ENCODE results near the gene ZNF556.

ZNF556 gene

GRCh38 chr19:2906631-2907195 is 39.6 kb downstream of the ZNF556 start:
- no peak for DNase-seq

GRCh38 chr19:2912306-2912705 is 45.2 kb downstream of the ZNF556 start:
- DNase-seq, result no peak

GRCh38 chr19:2917275-2918184 is 50.4 kb downstream of the ZNF556 start:
- no peak for DNase-seq

- no peak for DNase-seq
Observed at GRCh38 chr19:2922987-2923386, 55.9 kb downstream of the ZNF556 start.

GRCh38 chr19:2923510-2923909 is 56.4 kb downstream of the ZNF556 start:
- no peak for DNase-seq

GRCh38 chr19:2926341-2927031 is 59.4 kb downstream of the ZNF556 start:
- no peak for DNase-seq

GRCh38 chr19:2927032-2927430 is 59.9 kb downstream of the ZNF556 start:
- no peak for DNase-seq
